NCI-H345 (cell line): Measurements from ENCODE around the gene TSPAN31.

Source experiments
- DNase-seq: peaks from one replicate; lab custom pipeline; 2025; lab: John Stamatoyannopoulos, UW

TSPAN31 gene

GRCh38 chr12:57722716-57723629 lies 21.9 kb upstream of the TSPAN31 start:
- DNase-seq, result no peak

DNA sequence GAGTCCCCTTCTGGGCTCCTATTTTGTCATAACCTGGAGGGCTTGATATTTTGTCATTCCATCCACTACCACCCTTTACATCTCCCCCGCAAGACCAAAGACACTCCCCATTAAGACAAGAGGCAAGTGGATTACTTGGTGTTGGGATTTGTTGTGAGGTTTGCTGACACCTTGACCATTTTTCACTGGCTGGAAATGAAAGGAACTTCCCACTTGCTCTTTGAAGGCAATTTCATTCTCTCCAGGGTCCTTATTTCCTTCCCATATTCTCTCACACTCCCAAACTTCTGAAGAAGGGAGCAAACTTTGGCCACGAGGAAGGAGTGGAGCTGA lies 21.2 kb upstream of the TSPAN31 start:
- DNase-seq, result no peak

DNA sequence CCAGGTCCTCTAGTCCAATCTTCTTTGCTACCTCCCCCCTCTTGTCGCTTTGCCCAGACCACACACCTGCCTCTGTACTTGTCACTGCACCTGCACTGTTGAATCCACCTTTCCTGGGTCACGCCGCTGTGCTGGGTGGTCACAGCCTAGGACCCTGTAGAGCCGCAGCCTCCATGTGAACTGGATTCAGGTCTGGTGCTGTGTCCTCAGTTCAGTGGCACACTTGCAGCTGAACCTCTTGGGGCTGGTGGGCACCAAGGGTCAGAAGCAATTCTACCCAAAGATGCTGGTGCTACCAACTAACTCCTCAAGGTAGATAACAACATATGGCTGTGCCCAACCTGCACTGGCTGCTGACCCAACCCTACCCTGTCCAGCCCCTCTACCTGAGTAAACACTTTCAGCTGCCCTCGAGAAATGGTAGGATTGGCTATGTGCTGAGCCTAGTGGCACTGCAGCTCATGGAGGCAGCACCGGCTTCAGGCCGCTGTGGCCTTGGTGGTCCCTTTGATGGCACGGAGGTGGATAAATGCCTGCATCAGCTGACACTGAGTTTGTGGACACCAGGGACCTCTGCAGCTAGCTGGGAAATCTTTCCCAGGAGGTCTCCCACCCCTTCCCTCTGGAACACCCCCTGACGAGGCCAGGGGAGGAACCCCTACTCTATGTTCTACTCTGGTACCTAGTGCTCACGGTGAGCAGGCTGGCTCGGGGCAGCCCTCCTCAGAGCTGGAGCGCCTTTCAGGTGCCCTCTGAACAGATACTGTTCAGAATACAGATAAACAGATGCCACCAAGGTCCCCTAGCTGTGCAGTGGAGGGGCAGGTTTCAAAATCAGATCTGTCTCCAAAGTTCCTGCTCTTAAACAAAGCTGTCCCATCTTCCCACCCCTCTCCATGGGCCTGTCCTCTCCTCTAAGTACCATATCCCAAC lies 20.6 kb upstream of the TSPAN31 start:
- no peak for DNase-seq

DNA sequence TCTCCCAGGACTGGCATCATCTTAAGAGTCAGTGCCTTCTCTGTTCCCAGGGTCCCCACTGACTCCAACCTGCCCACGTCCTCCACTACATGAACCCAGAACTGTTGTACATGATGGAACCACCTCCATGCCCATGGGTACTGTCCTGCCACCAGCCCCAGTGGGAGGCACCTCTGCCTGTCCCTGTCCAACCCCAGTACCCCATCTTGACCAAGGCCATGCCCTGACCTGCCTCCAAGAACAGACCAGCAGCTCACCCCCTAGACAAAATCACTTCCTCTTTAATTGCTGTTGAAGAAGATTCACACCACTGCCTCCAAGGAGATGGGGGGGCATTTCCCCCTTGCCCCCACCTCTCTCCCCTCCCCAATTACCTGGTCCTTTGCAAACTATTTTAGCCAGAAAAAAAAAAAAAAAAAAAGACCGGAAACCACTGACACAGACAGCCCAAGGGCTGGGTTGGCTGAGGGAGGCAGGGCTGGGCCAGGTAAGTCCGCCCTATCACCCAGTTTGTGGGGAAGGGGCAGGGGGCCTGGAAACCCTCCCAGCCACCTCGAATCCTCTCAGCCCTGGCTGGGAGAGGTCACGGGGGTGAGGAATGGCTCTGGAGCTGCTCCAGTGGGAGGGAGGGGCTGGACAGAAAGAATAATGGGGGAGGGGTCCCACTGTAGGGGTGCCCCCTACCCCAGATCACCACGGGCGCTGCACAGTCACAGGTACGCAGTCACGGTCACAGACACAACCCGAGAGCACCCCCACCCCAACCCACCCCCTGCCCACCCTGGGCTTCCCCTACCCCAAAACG lies 19.7 kb upstream of the TSPAN31 start:
- DNase-seq, result no peak

DNA sequence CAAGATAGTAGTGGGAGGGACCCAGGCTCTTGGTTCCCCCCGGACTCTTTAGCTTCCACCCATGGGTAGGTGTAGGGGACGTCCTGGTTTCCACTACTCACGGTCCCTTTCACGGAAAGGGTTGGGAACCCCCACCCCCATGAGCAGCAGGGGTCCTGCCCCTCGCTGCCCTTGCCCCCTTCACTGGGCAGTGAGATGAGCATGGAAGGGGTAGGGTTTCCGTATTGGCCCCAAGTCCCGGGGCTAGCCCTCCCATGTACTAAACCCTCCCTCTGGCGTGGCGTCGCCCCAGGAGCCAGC lies 19.0 kb upstream of the TSPAN31 start:
- no peak for DNase-seq

- peak; percentile 89 for DNase-seq
Measured at GRCh38 chr12:57726151-57726883, 18.5 kb upstream of the TSPAN31 start.

GRCh38 chr12:57726884-57727757 lies 17.7 kb upstream of the TSPAN31 start:
- no peak for DNase-seq

DNA sequence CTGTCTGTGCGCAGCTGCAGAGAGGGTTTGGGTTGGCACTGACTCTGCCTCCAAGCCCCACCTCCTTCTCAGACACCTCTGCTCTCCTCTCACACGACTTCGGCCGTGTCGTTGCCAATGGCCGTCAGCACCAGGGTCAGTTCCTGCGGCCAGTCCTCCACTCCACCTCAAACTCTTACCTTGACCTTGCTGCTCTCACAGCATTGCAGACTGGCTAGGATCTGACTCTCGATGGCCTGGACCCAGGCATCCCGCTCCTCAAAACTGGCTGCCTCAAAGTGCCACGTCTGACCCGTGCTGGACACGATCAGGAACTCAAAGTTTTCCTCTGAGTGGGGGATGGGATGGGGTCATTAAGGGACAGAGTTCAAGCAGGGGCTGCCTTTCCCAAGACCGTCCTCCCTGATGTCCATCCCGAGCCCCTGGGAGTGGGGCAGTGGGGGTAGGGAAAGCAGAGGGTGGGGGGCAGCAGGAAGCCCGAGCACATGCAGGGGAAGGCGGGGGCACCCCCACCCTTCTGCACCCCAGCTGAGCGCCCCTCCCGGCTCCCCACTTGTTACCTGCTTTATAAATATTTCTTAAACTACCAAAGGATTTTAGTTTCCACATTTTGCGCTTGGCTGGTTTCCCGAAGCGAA lies 17.0 kb upstream of the TSPAN31 start:
- no peak for DNase-seq

DNA sequence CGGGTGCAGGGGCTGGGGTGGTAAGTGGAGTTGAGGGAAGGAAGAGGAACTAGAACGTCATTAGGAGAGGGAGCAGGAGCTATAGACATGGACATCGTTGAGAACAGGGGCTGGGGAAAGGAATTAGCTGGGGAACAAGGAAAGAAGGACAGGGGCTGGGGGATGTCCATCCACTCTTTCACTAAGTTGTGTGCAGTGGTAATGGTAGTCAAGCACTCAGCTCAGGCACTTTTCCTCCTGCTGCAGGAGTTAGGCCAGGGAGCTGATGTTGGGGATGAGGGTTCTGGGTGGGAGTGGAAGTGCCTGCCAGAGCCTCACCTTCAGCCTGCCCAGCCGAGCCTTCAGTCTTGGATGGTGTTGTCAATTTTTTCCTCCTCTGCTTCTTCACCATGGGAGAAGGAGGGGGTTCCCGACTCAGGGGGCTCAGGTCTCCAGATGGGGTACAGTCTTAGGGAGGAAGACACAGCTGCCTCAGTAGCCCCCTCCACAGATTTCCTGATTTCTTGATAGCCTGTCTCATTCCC lies 15.5 kb upstream of the TSPAN31 start:
- DNase-seq, result no peak

GRCh38 chr12:57730336-57731067 lies 14.3 kb upstream of the TSPAN31 start:
- no peak for DNase-seq

GRCh38 chr12:57731411-57732080 lies 13.3 kb upstream of the TSPAN31 start:
- no peak for DNase-seq

GRCh38 chr12:57732270-57732669 lies 12.6 kb upstream of the TSPAN31 start:
- DNase-seq, result no peak

DNA sequence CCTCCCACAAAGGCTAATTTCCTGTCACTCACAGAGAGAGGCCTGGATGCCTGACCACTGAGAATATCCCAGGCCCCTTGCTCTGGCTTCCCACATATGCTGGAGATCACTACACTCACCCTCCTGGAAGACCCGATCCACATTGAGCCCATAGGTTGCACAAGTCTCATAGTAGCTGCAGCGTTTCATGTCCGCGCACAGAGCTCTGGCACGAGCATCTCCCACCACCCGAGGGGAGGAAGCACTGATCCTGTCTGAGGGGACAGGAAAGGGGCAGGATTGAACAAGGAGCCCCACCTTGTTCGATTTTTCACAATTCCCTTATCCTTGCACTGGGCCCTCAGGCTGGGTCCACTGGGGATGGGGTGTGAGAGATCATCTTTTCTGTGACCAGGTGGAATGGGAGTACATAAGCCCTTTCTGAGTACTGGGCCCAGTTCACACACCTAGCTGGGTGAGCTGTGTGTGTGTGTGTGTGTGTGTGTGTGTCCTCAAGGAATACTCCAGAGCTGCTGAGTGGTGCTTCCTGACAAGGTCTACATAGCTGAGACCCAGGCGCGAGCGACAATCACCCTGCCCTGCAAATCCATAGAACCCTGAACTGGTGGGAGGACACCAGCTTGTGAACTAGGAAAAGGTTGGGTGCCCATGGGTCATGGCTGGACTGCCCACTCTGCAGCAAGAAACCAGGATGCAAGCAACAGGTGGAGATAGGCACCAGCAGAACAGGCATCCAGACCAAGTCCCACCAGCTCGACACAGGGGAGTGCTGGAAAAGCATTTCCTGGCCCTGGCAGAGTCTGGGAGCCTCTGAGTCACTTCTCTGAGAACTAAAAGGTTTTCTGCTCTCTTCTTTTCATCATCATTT lies 11.9 kb upstream of the TSPAN31 start:
- no peak for DNase-seq

- DNase-seq, result no peak
Measured at GRCh38 chr12:57733928-57734327, 10.9 kb upstream of the TSPAN31 start.

- DNase-seq, result no peak
Measured at GRCh38 chr12:57734591-57734990, 10.2 kb upstream of the TSPAN31 start.

DNA sequence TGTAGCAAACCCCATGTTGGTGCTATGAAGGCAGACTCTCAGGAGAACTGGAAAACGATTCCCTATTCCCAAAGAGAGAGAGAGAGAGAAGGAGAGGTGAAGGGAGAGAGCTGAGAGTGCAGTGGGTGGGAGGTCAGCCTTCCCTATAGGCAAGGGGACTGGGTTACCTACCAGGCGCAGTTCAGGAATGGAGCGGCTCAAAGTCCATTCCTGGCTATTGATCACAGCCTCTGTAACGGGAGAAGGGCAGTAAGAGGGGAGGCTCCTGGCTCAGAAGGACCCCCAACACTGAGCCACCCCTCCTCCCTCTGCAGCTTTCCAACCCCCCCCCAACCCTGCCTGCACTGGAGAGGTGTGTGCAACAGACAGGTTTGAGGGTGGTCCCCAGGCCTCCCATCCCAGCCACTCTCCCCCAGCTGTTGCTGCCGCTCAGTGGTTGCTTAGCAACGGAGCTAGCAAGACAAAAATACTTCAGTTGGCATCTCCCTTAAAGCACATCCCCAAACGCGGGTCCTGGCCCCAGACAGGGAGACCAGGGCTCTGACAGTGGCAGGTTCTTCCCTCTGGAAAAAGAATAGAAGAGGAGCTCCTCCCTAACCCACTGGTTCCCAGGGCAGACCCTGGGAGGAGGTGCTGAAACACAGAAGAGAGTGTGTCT lies 9.5 kb upstream of the TSPAN31 start:
- DNase-seq, result peak; percentile 31
